Transverse colon (tissue), 4 donors: ENCODE results near the gene CIT.

Experiments
- CTCF ChIP-seq, 5 experiments: fragments of 200-600 bp in 3 of 5; fragments of 450-650 bp in 2 of 5; sonication (generic) in 3 of 5; IDR thresholded peaks; 1 replicate in 2 of 5; 2 replicates in 3 of 5; pipeline ENCODE4 v1.5.1; 2016 to 2017; ENCODE audit warnings: antibody characterized with exemption in 5 of 5, inconsistent platforms in 3 of 5, mild to moderate bottlenecking in 2 of 5, moderate library complexity in 1 of 5
- POLR2A ChIP-seq: fragments of 450-650 bp; IDR thresholded peaks from one replicate; pipeline ENCODE4 v1.6.1; 2016; ENCODE audit warnings: antibody characterized with exemption, mild to moderate bottlenecking, moderate library complexity
- POLR2AphosphoS5 ChIP-seq, 3 donors: sonication (generic); formaldehyde crosslinking; IDR thresholded peaks; one replicate each; pipeline ENCODE4 v1.6.1; 2016; ENCODE audit warnings: antibody characterized with exemption in 3 of 3

GRCh38 chr12:119748497-119748896 is 128.6 kb downstream of the CIT start:
- TF ChIP-seq POLR2A, result no peak
- TF ChIP-seq CTCF (IDR thresholded peaks at IDR 0.05), result no peak
- no peak for TF ChIP-seq POLR2AphosphoS5 (IDR thresholded peaks at IDR 0.05)
